Measurements from ENCODE around the gene PRKCA.
A peak's percentile ranks its signal among the peaks of the same experiment; 100 is the strongest.

Gene PRKCA

DNA sequence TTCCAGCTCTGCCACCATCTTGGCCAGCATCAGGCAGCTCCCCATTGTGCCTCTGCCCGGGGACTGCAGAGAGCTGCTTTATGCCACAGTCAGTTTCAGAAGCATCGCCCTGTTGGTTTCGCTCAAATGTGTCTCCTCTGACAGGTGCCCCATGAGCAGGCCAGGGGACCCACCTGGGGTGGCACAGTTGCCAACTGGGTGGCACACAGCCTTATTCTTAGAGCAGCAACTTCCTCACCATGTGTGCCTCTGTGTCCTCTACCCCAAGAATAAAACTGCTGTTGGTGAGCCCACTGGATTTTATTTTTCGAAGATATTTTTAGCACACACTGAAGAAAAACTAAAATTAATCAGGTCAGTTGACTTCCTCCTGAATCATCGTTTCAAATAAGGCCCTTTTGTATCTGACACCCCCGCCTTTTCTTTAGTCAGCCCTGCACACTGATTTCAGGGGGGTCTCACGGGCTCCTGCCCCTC lies 487.6 kb downstream of the PRKCA start:
- no peak for DNase-seq (ENCODE audit: low read depth, low spot score)

DNA sequence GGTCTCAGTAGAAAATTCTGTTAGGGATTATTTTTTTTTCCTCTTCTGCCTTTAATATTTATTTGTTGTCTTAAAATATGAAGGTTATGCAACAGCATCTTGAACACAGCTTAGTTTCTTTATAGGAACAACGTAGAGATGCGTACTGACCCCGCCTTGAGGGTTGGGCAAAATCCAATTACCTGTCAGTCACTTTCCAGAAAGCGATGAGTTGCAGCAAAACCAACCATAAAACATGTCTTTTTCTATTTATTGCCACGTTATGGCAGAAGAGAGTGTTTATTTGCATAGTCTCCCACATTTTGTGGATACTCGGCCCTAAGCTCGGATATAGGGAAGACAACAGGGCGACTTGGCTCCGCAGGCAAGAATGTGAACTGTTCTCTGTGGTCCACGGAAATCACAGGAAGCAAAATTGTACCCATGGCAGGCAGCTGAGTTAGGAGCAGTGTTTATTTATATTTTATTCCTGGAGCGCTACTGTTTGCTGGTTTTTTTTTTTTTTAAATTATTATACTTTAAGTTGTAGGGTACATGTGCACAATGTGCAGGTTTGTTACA lies 488.2 kb downstream of the PRKCA start:
- no peak for DNase-seq (ENCODE audit: low read depth, low spot score)

DNA sequence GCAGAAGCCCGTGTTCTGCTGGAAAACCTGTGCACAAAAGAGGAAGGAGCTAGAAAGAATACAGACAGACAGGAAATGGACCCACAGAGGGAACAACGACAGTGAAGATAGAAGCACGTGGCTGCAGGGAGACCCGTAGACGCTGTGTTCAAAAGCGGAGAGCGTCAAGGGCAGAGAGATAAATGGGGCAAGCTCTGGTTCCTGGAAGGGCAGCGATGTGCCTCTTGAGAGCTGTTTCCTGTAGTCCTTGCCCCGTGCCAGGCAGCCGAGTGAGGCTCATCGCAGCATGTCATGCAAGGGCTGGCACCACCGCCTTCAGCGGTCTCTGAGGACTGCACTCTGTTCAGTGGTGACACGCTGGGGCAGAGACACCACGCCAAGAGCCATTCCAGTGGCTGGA lies 488.9 kb downstream of the PRKCA start:
- DNase-seq (ENCODE audit: low read depth, low spot score) = no peak

DNA sequence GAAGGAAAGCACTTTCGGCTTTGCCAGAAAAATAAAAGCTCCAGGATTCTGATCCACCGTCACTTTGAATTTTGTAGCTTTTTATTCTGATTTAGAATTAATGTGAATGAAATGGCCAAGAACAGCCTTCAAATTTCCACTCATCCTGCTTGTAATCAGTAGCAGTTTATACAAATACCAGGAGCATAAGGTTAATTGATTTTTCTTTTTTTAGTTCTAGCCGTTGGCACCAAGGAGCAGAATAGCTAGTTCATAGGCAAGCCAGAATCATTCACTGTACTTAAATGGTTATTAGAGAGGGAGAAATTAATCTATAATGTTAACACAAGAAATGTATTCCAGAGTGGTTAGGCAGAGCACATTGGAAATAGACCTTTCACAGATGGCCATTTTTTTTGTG lies 491.4 kb downstream of the PRKCA start:
- DNase-seq (ENCODE audit: low read depth, low spot score) = no peak

DNA sequence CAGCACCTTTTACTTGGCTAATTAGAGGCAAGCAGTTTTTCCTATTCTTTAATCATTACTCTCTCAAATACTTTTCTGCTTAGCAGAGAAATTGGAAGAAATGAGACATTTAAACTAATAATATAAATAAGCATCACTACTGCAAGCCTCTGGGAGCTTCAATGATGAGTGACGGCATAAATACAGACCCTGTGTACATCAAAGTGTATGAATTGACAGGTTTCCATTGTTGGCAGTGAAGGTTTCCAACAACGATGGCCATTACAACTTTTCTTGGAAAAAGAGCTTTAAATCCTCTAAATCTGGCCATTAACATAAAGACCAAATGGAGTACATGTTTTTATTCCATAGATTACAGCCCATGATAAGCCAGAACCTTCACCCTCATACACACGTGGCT lies 493.1 kb downstream of the PRKCA start:
- no peak for DNase-seq (ENCODE audit: low read depth, low spot score)

- DNase-seq (ENCODE audit: low read depth, low spot score) = no peak
Observed at GRCh38 chr17:66799849-66800537, 497.6 kb downstream of the PRKCA start.

DNA sequence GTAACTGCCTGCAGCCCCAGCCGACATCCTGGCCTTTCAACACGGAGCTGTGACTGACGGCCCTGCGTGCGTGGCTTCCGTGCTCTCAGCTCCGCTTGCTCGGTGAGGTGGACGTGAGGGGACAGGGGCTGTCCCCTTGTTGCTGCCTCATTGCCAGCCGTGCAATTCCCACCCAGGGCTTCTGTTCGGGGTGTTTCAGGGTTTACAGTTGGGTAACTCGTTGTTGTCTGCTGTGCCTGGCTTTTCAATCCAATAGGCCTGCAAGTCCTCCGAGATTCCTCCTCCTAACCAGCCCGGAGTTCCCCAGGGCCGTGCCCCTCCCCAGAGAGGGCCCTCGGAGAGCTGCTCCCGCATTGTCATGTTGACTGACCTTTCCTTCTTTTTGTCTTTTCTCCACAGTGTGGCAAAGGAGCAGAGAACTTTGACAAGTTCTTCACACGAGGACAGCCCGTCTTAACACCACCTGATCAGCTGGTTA lies 501.1 kb downstream of the PRKCA start:
- peak; percentile 12 for DNase-seq (ENCODE audit: low read depth, low spot score)

DNA sequence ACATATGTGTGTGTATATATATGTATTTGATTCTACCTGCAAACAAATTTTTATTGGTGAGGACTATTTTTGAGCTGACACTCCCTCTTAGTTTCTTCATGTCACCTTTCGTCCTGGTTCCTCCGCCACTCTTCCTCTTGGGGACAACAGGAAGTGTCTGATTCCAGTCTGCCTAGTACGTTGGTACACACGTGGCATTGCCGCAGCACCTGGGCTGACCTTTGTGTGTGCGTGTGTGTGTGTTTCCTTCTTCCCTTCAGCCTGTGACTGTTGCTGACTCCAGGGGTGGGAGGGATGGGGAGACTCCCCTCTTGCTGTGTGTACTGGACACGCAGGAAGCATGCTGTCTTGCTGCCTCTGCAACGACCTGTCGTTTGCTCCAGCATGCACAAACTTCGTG lies 503.2 kb downstream of the PRKCA start:
- DNase-seq (ENCODE audit: low read depth, low spot score) = no peak

DNA sequence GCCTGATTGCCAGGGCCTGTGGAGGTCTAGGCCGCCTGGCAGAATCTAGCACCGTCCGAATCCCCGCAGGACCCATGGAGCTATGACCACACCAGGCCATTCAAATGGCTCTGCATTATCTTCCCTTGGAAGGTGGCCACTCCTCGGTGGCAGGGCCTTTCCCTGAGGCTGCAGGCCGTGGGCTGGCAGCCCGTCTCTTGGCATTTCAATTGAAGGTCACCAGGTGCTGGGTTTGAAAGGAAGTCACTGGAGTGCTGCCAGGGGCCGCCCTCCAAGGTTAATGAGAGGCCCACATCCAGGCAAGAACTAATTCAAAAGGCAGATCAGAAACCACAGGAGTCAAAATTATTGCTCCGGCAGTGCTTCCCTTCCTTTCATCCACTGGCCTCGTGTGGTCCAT lies 504.8 kb downstream of the PRKCA start:
- DNase-seq (ENCODE audit: low read depth, low spot score) = no peak

DNA sequence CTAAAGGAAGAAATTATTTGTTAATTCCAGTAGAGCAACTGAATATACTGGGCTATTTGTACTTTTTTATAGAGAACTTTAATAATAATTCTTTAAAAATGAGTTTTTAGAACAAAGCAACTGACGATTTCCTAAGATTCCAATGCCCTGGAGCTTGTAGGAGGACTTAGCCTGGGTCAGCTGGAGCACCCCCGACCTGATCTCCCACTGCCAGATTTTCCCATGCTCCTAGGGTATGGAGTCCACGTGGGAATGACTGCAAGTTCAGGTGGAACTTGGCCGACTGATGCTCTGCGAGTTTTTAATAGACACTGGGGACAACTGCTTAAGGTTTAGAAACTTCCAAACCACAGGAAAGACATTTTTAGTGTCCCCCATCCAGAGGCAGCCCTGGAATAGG lies 507.0 kb downstream of the PRKCA start:
- DNase-seq (ENCODE audit: low read depth, low spot score) = no peak

DNA sequence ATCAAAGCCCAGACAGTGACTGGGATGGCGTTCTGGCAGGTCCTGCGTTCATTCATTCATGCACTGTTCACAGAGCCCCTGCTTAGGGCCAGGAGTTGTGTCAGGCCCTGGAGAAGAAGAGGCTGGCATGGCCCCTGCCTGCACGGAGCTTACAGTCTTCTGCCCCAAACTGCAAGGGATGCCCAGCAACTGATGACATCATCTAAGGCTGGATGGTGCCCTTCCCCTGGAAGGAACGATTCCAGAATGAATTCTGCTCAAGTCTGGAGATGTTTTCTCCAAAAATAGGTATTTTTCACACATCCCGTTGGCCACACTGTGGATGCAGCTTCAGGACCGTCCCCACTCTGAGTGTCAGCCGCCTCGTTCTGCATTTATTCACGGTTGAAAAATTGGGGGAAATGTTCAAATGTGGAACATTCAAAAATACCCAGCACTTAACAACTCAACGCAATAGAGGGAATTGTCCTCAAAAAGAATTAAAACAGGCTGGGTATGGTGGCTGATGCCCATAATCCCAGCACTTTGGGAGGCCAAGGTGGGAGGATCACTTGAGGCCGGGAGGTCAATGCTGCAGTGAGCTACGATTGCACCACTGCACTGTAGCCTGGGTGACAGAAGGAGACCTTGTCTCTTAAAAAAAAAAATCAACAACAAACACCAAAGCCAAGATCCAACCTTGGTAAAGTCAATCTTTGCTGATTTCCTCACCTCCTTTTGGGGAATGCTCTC lies 508.7 kb downstream of the PRKCA start:
- no peak for DNase-seq (ENCODE audit: low read depth, low spot score)

DNA sequence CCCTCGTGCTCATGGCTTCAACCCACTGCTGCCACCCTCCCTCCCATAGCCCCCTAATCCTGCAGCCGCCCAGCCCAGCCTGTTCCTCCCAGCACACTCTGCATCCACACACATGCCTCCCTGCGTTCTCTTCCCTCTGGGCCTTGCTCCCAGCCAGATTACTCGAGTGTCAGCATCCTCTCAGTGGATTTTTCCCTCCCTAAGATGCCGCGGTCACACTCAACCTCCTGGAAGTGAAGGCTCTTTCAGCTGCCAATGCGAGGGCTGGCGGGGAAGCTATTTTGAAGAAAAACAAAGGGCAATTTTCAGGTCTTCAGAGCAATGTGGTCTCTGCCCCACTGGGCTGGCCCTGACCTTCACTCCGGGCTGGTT lies 509.3 kb downstream of the PRKCA start:
- DNase-seq (ENCODE audit: low read depth, low spot score) = no peak

DNA sequence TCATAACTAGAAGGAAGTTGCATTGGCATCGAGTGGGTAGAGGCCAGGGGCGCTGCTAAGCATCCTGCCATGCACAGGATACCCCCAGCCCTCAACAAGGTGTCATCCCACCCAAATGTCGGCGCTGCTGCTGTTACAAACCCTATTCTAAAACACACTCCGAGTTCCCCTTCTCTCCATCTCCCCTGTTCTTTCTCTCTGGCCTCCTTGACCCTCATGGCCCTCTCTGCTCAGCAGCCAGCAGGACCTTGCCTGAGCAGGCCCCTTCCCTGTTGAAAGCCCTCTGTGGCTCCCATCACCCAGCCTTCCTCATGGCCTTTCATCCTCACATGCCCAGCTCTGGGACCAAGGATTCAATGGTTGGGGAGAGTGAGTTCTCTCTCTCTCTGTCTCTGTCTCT lies 510.2 kb downstream of the PRKCA start:
- no peak for DNase-seq (ENCODE audit: low read depth, low spot score)

DNA sequence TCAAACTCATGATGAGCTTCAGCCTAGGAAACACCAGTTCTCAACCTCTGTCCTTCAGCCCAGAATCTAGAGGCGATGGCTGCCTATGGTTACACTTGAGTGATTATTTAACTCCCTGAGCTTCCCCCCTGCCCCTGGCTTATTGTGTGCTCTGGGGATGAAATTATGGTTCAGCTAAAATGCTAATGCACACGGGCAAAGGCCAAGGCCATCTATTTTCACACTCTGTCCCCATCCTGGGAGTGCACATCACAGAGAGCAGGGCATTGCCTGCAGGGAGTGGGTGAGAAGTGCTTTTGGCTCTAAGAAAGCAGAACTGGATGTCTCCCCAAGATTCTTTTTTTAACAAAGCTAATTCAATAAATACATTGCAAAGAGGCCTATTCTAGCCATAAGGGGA lies 510.9 kb downstream of the PRKCA start:
- DNase-seq (ENCODE audit: low read depth, low spot score) = no peak

DNA sequence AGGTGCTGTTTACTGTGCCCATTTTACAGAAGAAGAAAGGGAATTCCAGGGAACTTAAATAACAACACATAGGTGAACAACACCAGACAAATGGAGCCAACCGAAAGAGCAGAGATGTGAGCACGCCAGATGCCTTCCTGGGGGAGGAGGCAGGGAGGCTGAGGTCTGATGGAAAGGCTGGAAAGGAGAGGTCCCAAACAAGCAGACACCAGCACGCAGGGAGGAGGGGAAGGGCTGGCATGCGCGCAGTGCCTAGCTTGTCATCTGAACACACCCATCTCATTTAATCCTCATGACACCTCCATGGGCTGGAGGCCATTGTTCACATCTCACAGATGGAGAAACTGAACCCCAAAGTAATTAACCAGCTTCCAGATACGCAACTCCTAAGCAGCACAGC lies 511.6 kb downstream of the PRKCA start:
- DNase-seq (ENCODE audit: low read depth, low spot score) = no peak

DNA sequence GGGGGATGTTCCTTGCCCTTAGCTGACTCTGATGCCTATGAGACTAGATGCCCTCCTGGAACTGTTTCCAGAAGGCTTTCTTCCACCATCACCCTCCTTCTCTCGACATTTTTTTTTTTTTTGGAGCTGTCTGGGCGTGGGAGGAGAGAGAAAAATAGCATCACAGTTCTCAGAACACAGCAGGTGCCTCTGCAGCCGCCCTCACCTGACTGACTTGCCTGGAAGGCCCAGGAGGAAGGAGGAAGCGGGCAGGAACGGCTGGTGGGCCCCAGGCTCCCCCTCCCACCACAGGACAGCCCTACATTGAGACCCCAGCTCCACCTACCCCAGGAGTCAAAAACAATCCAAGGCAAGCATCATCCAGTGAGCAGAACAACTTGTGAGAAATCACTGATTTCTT lies 512.2 kb downstream of the PRKCA start:
- DNase-seq (ENCODE audit: low read depth, low spot score) = no peak

GRCh38 chr17:66817750-66818149 lies 515.3 kb downstream of the PRKCA start:
- DNase-seq (ENCODE audit: low read depth, low spot score) = no peak

- DNase-seq (ENCODE audit: low read depth, low spot score) = no peak
Observed at GRCh38 chr17:66819466-66819865, 517.1 kb downstream of the PRKCA start.

- no peak for DNase-seq (ENCODE audit: low read depth, low spot score)
Observed at GRCh38 chr17:66822009-66822408, 519.6 kb downstream of the PRKCA start.

DNA sequence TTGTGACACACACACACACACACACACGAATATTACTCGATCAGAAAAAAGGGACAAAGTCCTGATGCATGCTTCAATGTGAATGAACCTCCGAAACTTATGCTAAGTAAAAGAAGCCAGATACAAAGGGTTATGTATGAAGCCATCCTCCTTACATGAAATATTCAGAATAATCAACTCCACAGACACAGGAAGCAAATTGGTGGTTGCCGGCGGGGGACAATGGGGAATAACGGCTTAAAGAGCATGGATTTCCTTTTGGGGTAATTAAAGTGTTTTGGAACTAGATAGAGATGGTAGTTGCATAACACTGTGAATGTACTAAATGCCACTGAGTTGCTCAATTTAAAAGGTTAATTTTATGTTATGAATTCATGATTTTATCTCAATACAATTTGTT lies 524.4 kb downstream of the PRKCA start:
- no peak for DNase-seq (ENCODE audit: low read depth, low spot score)

- peak; percentile 28 for DNase-seq (ENCODE audit: low read depth, low spot score)
Observed at GRCh38 chr17:66829386-66829864, 527.0 kb downstream of the PRKCA start.

- no peak for DNase-seq (ENCODE audit: low read depth, low spot score)
Observed at GRCh38 chr17:66829883-66830282, 527.5 kb downstream of the PRKCA start.

DNA sequence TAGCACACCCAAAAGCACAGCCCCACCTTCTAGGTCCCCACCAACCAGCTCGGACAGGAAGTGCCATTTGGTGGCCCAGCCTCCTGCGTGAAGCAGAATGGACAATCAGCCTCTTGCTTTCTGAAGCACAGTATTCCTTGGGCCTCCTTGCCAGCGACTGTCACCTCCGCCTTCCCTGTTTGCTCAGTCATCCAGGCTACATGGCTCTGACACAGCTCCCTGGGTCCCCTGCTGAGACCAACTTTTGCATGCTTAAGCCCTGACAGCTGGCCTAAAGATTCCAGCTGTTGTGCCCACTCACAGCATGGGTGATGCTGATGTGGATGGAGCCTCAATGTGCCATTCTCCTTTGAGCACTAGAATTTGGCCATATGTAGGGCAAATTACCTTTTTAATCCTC lies 528.0 kb downstream of the PRKCA start:
- peak; percentile 12 for DNase-seq (ENCODE audit: low read depth, low spot score)
